BLaER1 (cell line): Measurements from ENCODE around the gene SOX30.

Experiments used
- H3K27ac ChIP-seq: shearing (Covaris generic); formaldehyde crosslinking; 2 replicates; pipeline ENCODE4 v1.8.1; 2022
- H3K27me3 ChIP-seq: shearing (Covaris generic); formaldehyde crosslinking; 2 replicates; pipeline ENCODE4 v1.8.1; 2022
- H3K36me3 ChIP-seq: shearing (Covaris generic); formaldehyde crosslinking; 2 replicates; pipeline ENCODE4 v1.8.1; 2022
- H3K4me1 ChIP-seq: shearing (Covaris generic); formaldehyde crosslinking; 2 replicates; pipeline ENCODE4 v1.8.1; 2022
- H3K4me2 ChIP-seq: shearing (Covaris generic); formaldehyde crosslinking; 2 replicates; pipeline ENCODE4 v1.8.1; 2022
- H3K4me3 ChIP-seq: shearing (Covaris generic); formaldehyde crosslinking; 2 replicates; pipeline ENCODE4 v1.8.1; 2022
- H3K9ac ChIP-seq: shearing (Covaris generic); formaldehyde crosslinking; 2 replicates; pipeline ENCODE4 v1.8.1; 2022
- H3K9me3 ChIP-seq: shearing (Covaris generic); formaldehyde crosslinking; 2 replicates; pipeline ENCODE4 v1.8.1; 2022
- H4K20me1 ChIP-seq: shearing (Covaris generic); formaldehyde crosslinking; 2 replicates; pipeline ENCODE4 v1.8.1; 2022
- Cebpa-rat ChIP-seq: shearing (Covaris generic); IDR thresholded peaks from 2 replicates; pipeline ENCODE4 v1.8.1; 2022

Gene SOX30

DNA sequence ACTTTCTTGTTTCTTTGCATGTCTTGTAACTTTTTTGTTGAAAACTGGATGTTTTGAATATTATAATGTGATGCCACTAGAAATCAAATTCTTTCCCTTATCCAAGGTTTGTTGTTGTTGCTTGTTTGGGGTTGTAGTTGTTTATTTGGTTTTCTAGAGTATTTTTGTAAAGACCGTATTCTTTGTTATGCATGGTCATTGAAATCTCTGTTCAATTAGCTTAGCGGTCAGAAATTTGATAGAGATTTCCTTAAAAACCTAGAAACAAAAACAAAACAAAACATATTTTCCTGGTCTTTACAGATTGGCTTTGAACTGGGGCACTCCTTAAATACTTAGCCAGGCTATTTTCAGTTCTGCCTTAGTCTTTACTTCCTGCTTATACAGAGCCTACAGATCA, 21.9 kb downstream of the SOX30 start:
- no peaks in the 10 kb centered on the region for H3K36me3 ChIP-seq
- no peaks in the 10 kb centered on the region for H4K20me1 ChIP-seq
- peaks cover 7% of the 10 kb centered on the region; the same call in 1 of the 2 replicates for H3K9me3 ChIP-seq
- no peak for TF ChIP-seq Cebpa-rat
- H3K4me3 ChIP-seq = no peak overlapping the region
- no peak overlapping the region for H3K9ac ChIP-seq
- no peak overlapping the region for H3K4me2 ChIP-seq
- H3K27me3 ChIP-seq = no peaks in the 10 kb centered on the region
- peaks cover 5% of the 10 kb centered on the region for H3K4me1 ChIP-seq
- H3K27ac ChIP-seq = no peak overlapping the region

DNA sequence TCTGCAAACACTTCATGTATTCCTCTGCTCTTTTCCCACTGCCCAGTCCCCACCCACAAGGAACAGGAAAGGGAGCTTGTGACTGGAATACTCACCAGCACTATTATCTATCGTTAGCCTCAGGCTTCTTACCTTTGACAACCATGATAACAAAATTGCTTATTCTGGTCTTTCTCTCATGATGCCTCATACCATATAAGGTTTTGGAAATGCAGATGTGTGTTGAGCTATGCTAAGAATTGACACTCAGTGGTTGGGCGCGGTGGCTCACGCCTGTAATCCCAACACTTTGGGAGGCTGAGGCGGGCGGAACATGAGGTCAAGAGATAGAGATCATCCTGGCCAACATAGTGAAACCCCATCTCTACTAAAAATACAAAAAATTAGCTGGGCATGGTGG, 25.4 kb downstream of the SOX30 start:
- no peak overlapping the region for H3K9ac ChIP-seq
- no peak overlapping the region for H3K4me3 ChIP-seq
- H3K27me3 ChIP-seq = no peaks in the 10 kb centered on the region
- peaks cover 5% of the 10 kb centered on the region for H3K4me1 ChIP-seq
- peaks cover 15% of the 10 kb centered on the region for H3K9me3 ChIP-seq
- no peaks in the 10 kb centered on the region for H3K36me3 ChIP-seq
- TF ChIP-seq Cebpa-rat = no peak
- H4K20me1 ChIP-seq = no peaks in the 10 kb centered on the region
- H3K4me2 ChIP-seq = no peak overlapping the region
- H3K27ac ChIP-seq = no peak overlapping the region

DNA sequence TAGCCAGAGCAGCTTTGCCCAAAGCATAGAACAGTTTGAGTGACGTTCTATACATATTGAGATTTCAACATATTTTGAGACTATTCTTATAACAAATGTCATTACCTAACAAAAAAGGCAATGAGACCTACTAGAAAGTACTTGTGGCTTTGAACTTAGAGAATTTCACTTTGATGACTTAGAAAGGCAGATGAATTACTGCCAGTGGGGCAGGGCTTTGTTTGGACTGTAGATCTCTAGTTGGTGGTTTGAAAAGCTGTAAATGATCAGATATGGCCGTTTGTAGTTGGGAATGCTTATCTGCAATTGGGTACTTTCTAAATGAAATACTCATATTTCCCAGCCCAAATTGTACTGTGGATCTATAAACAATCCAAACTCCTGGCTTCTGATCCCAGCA, 28.1 kb downstream of the SOX30 start:
- no peaks in the 10 kb centered on the region for H4K20me1 ChIP-seq
- H3K36me3 ChIP-seq = no peaks in the 10 kb centered on the region
- no peak overlapping the region for H3K4me2 ChIP-seq
- H3K27ac ChIP-seq = no peak overlapping the region
- no peak overlapping the region for H3K9ac ChIP-seq
- H3K4me3 ChIP-seq = no peak overlapping the region
- no peak for TF ChIP-seq Cebpa-rat
- peaks cover 16% of the 10 kb centered on the region for H3K9me3 ChIP-seq
- no peaks in the 10 kb centered on the region for H3K27me3 ChIP-seq
- H3K4me1 ChIP-seq = no peaks in the 10 kb centered on the region

DNA sequence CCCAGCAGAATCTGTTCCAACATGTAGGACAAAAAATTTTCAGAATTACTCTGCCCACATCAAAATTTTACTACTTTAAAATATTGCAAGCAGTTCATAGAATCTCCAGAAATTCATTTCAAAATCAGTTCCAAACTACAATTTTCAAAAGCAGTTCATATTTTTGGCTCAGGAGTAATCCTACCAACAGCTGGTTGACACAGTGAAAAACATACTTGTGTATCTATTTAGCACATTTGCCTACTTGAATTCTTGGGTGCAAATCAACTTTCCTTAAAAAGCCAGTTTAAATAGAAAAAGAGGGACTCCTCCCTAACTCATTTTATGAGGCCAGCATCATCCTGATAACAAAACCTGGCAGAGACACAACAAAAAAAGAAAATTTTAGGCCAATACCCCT, 31.5 kb downstream of the SOX30 start:
- no peak overlapping the region for H3K4me2 ChIP-seq
- no peaks in the 10 kb centered on the region for H3K27me3 ChIP-seq
- no peak overlapping the region for H3K4me3 ChIP-seq
- H3K9ac ChIP-seq = no peak overlapping the region
- no peaks in the 10 kb centered on the region for H3K36me3 ChIP-seq
- no peaks in the 10 kb centered on the region for H4K20me1 ChIP-seq
- peaks cover 21% of the 10 kb centered on the region for H3K9me3 ChIP-seq
- no peaks in the 10 kb centered on the region for H3K4me1 ChIP-seq
- no peak overlapping the region for H3K27ac ChIP-seq
- TF ChIP-seq Cebpa-rat = no peak

DNA sequence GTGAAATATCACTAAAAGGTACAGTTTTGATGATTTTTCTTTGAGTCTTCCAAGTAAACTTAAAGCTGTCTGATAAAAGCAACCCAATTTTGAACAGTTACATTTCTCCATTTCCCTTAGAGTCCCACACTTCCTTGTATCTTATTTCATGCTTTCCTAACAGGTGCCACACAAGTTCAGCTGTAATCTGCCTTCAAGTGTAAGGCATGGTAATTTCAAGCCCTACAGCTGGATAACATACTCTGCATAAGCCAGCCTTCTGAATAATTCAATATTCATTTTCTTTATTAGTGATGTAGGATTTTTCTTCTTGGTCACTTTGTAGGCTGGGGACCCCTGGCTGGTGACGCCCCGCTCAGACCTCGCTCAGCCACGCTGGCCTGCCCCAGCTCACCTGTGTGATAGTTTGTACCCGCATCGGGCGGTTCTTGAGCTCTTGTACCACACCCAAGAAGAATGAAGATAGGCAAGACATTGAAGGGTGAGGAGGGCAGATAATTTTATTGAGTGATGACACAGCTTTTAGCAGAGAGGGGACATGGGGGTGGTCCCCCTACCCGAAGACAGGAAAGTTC, 34.0 kb downstream of the SOX30 start:
- no peaks in the 10 kb centered on the region for H3K4me1 ChIP-seq
- H3K27ac ChIP-seq = no peak overlapping the region
- no peaks in the 10 kb centered on the region for H3K27me3 ChIP-seq
- no peak overlapping the region for H3K4me2 ChIP-seq
- H3K4me3 ChIP-seq = no peak overlapping the region
- no peak for TF ChIP-seq Cebpa-rat
- peaks cover 21% of the 10 kb centered on the region for H3K9me3 ChIP-seq
- H3K9ac ChIP-seq = no peak overlapping the region
- H3K36me3 ChIP-seq = no peaks in the 10 kb centered on the region
- no peaks in the 10 kb centered on the region for H4K20me1 ChIP-seq

DNA sequence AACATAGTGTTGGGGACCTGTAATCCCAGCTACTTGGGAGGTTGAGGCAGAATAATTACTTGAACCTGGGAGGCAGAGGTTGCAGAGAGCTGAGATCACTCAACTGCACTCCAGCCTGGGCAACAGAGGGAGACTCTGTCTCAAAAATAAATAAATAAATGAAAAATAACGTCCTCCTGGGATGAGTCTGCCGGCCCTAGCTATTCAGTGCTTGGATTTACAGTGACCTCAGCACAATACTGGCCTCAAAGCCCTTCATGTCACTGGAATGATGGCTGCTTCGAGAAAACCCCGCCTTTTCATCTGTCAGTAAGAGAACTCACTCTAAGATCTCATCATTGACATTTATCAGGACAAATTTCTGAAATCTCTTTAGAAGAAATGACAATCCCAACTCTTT, 35.5 kb downstream of the SOX30 start:
- H3K4me1 ChIP-seq = no peaks in the 10 kb centered on the region
- no peak overlapping the region for H3K27ac ChIP-seq
- H3K4me2 ChIP-seq = no peak overlapping the region
- H3K27me3 ChIP-seq = no peaks in the 10 kb centered on the region
- no peak for TF ChIP-seq Cebpa-rat
- H3K4me3 ChIP-seq = no peak overlapping the region
- no peak overlapping the region for H3K9ac ChIP-seq
- no peaks in the 10 kb centered on the region for H3K36me3 ChIP-seq
- H4K20me1 ChIP-seq = no peaks in the 10 kb centered on the region
- H3K9me3 ChIP-seq = peaks cover 13% of the 10 kb centered on the region; the same call in 1 of the 2 replicates

DNA sequence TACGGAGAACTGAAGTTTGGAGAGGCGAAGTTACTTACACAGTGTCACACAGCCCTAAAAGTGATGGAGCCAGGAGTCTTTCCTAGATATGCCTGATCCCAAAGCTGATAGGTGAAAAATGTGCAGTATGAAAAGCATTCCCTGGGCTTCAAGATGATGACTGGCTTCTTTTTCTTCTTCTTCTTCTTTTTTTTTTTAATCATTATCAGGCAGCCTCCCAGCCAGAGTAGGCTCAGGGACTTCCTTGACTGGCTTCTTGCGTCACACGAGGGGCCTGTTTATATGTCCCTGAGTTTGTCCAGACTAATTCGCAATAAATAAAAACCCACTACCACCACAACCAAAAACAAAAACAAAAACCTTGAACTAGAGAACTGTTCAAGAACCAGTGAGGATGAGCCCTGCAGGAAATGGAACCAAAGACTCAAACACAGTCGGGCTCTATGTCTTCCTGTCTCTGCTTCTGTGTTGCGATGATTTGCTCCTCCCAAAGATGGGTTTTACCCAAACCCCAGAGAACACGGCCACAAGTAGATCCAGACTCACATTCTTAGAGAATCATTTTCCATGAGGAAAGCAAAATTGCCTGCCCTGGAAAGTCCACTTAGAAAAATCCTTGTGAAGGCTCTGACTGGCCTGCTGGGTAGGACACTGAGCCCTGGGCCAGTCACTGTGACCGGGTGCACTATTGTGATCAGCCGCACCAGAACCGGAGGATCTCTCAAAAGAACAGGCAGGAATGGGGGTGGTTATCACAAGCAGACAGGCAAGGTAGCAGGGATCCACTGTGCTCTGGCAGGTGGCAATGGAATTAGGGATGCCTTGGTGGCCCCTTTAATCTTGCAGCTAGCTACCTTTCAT, 38.6 kb downstream of the SOX30 start:
- 0 out of 2 replicates have a peak overlapping the region, but pooled peaks have one; percentile 1 for H3K4me2 ChIP-seq
- H3K9me3 ChIP-seq = peaks cover 20% of the 10 kb centered on the region
- H3K9ac ChIP-seq = no peak overlapping the region
- no peak overlapping the region for H3K27ac ChIP-seq
- peaks cover 8% of the 10 kb centered on the region for H3K4me1 ChIP-seq
- no peak for TF ChIP-seq Cebpa-rat
- H3K4me3 ChIP-seq = no peak overlapping the region
- no peaks in the 10 kb centered on the region for H3K36me3 ChIP-seq
- no peaks in the 10 kb centered on the region for H3K27me3 ChIP-seq
- H4K20me1 ChIP-seq = no peaks in the 10 kb centered on the region

DNA sequence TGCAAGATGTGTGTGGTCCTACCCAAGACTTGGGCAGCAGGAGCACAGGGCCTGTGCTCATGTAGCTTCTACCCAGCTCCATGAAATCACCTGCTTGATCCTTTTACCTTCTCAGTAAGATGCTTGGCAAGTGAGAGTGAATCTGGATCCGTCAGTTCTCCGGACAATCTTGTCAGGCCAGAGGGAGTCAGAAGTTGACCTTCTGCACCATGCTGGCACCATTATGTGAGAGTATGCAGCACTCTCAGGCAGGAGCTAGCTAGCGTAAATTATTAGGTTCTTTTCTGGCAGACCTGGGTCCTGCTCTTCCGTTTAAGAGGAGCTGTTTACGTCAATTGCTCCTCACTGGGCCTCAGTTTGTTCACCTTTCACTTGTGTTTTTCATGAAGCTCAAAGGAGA, 39.7 kb downstream of the SOX30 start:
- peaks cover 18% of the 10 kb centered on the region for H3K9me3 ChIP-seq
- TF ChIP-seq Cebpa-rat = no peak
- H3K27me3 ChIP-seq = no peaks in the 10 kb centered on the region
- no peak overlapping the region for H3K4me3 ChIP-seq
- no peak overlapping the region for H3K4me2 ChIP-seq
- H4K20me1 ChIP-seq = no peaks in the 10 kb centered on the region
- no peaks in the 10 kb centered on the region for H3K36me3 ChIP-seq
- peaks cover 19% of the 10 kb centered on the region for H3K4me1 ChIP-seq
- H3K9ac ChIP-seq = no peak overlapping the region
- H3K27ac ChIP-seq = no peak overlapping the region

DNA sequence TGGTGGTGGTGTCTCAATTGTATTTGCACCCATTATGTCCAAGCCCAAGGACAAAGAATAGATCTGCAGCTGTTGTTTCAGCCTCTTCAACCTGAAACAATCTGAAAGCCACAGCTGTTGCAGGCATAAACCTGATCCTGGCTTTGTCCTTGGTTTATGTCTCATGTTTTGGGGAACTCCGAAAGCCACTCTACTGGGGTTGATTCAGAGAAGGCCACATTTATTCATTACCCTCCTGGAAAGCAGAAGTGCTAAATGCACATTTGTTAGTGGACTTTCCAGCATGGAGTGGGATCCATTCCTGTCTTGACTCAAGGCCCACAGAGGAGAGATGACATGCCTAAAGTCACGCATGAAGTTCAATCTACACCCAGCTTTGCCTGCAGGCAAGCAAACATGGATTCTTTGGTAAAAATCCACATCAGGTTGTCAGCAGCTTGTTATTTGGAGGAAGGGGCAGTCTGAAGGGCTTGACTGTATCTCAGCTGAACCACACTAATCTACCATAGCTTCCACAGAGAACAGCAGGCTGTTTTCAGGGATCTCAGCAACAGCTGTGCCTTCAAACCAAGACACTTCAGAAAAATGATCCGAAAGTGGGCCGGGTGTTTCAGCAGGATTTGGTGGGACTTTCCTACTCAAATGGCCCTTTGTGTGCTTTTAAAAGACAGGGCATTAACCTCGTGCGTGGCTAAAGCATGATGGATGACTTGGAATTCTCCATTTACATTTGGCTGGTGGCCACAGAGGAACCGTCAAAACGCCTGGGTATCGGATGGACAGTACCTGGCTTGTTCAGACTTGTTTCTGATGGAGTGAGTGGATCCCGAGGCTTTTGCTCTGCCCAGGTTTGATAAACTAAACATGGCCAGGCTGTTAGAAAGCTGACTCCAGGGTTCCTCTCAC, 40.4 kb downstream of the SOX30 start:
- Histone ChIP-seq H3K4me3 (no peak overlapping the region), H3K9ac (no peak overlapping the region), H3K36me3 (no peaks in the 10 kb centered on the region), H4K20me1 (no peaks in the 10 kb centered on the region), H3K27me3 (no peaks in the 10 kb centered on the region), H3K4me1 (peaks cover 26% of the 10 kb centered on the region), H3K27ac (no peak overlapping the region), H3K9me3 (peaks cover 18% of the 10 kb centered on the region), H3K4me2 (no peak overlapping the region)
- no peak for TF ChIP-seq Cebpa-rat
